GM12878 (cell line): ENCODE data around the gene IL37. TPM values are rescaled to one million over a fixed set of nuclear protein-coding genes. Genes with fewer than 3 reads are reported as not detected.

Experiments
- ATAC-seq: fragments of 200-7000 bp; cut with Tn5 transposase; 3 replicates; pipeline ENCODE4 v1.9.1; 2020; ENCODE audit warnings: mild to moderate bottlenecking, moderate library complexity
- BruUV-seq: library from RNA; stranded (reverse); fragments of 400-500 nt; replicated peaks from 2 replicates; lab custom pipeline; 2021; lab: Mats Ljungman, UMichigan
- CTCF ChIA-PET: fragments of 300-600 bp; sonication (Branson Sonifier 250); formaldehyde crosslinking; extraction: SDS; loops from one replicate; lab custom pipeline; 2021; ENCODE audit warnings: inconsistent platforms; lab: Yijun Ruan, JAX
- POLR2A ChIA-PET: fragments of 350-600 bp; formaldehyde crosslinking; extraction: SDS; loops from one replicate; lab custom pipeline; 2021; ENCODE audit warnings: inconsistent platforms; lab: Charles Lee
- RAD21 ChIA-PET: fragments of 300-600 bp; sonication (Branson Sonifier 250); formaldehyde crosslinking; loops from one replicate; lab custom pipeline; 2023; ENCODE audit warnings: antibody characterized with exemption; ENCODE audit not compliant: unreplicated experiment; lab: Charles Lee
- SMC1A ChIA-PET: fragments of 300-600 bp; sonication (Branson Sonifier 250); formaldehyde crosslinking; loops from one replicate; lab custom pipeline; 2023; ENCODE audit not compliant: unreplicated experiment, uncharacterized antibody; lab: Charles Lee
- DNase-seq: peaks from one replicate; pipeline ENCODE4 v3.0.0-alpha.2; 2011; ENCODE audit warnings: low read depth, low spot score
- FAIRE-seq: peaks from 3 replicates; lab custom pipeline; 2011; peaks lifted over from hg19 to GRCh38; lab: Jason Lieb, UNC
- H2AFZ ChIP-seq: 2 replicates; pipeline ENCODE4 v1.6.0; 2011; ENCODE audit warnings: low read depth, low read length, control low read depth; ENCODE audit not compliant: control insufficient read depth
- H3K27ac ChIP-seq: 2 replicates; pipeline ENCODE4 v1.5.1; 2011; ENCODE audit warnings: control low read depth; ENCODE audit not compliant: control insufficient read depth, insufficient read depth
- H3K27me3 ChIP-seq, 2 experiments: replicated peaks in 1 of 2; 2 replicates each; pipeline versions ENCODE4 v1.6.0 to v1.6.1; 2011; ENCODE audit warnings: low read length in 1 of 2; ENCODE audit not compliant: control insufficient read depth in 2 of 2, insufficient read depth in 2 of 2
- H3K36me3 ChIP-seq, 2 experiments: 2 replicates each; pipeline ENCODE4 v1.5.1; 2011; ENCODE audit warnings: low read length in 1 of 2; ENCODE audit not compliant: control insufficient read depth in 2 of 2, insufficient read depth in 2 of 2
- H3K4me1 ChIP-seq: 2 replicates; pipeline ENCODE4 v1.6.1; 2011; ENCODE audit warnings: mild to moderate bottlenecking, low read length, moderate library complexity, mixed read lengths; ENCODE audit not compliant: control insufficient read depth, insufficient read depth
- H3K4me2 ChIP-seq: 2 replicates; pipeline ENCODE4 v1.6.0; 2011; ENCODE audit warnings: control low read depth; ENCODE audit not compliant: control insufficient read depth, insufficient read depth
- H3K4me3 ChIP-seq: fragments of 200-600 bp; sonication (generic); 2 replicates; pipeline ENCODE4 v1.5.1; 2016
- H3K79me2 ChIP-seq: 2 replicates; pipeline ENCODE4 v1.6.0; 2011; ENCODE audit warnings: low read length; ENCODE audit not compliant: control insufficient read depth, insufficient read depth
- H3K9ac ChIP-seq: 2 replicates; pipeline ENCODE4 v1.8.0; 2011; ENCODE audit warnings: low read length, control low read depth, mixed read lengths; ENCODE audit not compliant: control insufficient read depth, insufficient read depth
- H3K9me3 ChIP-seq: replicated peaks from 3 replicates; pipeline ENCODE4 v1.5.1; 2011; ENCODE audit warnings: mild to moderate bottlenecking, low read length; ENCODE audit not compliant: control insufficient read depth, insufficient read depth
- H4K20me1 ChIP-seq: 2 replicates; pipeline ENCODE4 v1.6.0; 2011; ENCODE audit not compliant: control insufficient read depth, insufficient read depth
- ATF2 ChIP-seq: IDR thresholded peaks from 2 replicates; pipeline ENCODE4 v1.6.1; 2012; ENCODE audit warnings: low read length, inconsistent platforms
- MEF2B ChIP-seq: fragments of 450-650 bp; IDR thresholded peaks from 2 replicates; pipeline ENCODE4 v1.6.1; 2018; ENCODE audit warnings: mild to moderate bottlenecking, moderate library complexity; ENCODE audit not compliant: partially characterized antibody, poor library complexity, severe bottlenecking
- NFXL1 ChIP-seq: fragments of 450-650 bp; IDR thresholded peaks from 2 replicates; pipeline ENCODE4 v1.6.1; 2017; ENCODE audit warnings: antibody characterized with exemption, mild to moderate bottlenecking, borderline replicate concordance
- RBBP5 ChIP-seq: fragments of 200-600 bp; sonication (generic); conservative IDR thresholded peaks from 2 replicates; pipeline ENCODE4 v1.6.1; 2016
- SREBF1 ChIP-seq: IDR thresholded peaks from 2 replicates; pipeline ENCODE4 v1.6.1; 2012; ENCODE audit warnings: mild to moderate bottlenecking, low read length
- SUZ12 ChIP-seq: fragments of 200-600 bp; sonication (generic); IDR thresholded peaks from one replicate; pipeline ENCODE4 v1.6.1; 2018; ENCODE audit warnings: antibody characterized with exemption, mild to moderate bottlenecking; ENCODE audit not compliant: unreplicated experiment
- TBL1XR1 ChIP-seq: IDR thresholded peaks from 2 replicates; pipeline ENCODE4 v1.6.1; 2012; ENCODE audit warnings: low read depth, low read length, improper control_type of control experiment
- ZBTB33 ChIP-seq: fragments of 450-650 bp; IDR thresholded peaks from 2 replicates; pipeline ENCODE4 v1.6.1; 2017; ENCODE audit warnings: mild to moderate bottlenecking
- ZNF24 ChIP-seq: fragments of 450-650 bp; IDR thresholded peaks from 2 replicates; pipeline ENCODE4 v1.6.1; 2017; ENCODE audit warnings: antibody characterized with exemption, mild to moderate bottlenecking
- ZZZ3 ChIP-seq: IDR thresholded peaks from 2 replicates; pipeline ENCODE4 v1.6.1; 2011; ENCODE audit warnings: low read depth; ENCODE audit not compliant: control insufficient read depth, insufficient read length
- WGBS: methylation state at CpG from one replicate; pipeline ENCODE4 v1.1.6; 2016; ENCODE audit warnings: low lambda C conversion rate; ENCODE audit not compliant: insufficient replicate concordance, insufficient coverage; ENCODE audit errors: missing lambda C conversion rate; 5-methylcytosine and 5-hydroxymethylcytosine counted together
- in situ Hi-C: fragments of 300-500 bp; cut with MboI; formaldehyde crosslinking; loops from 9 replicates; pipeline ENCODE4 v1.14.3; 2018; ENCODE audit warnings: mixed read lengths
- intact Hi-C: fragments of 100-400 bp; cut with micrococcal nuclease; formaldehyde crosslinking; loops from one replicate; pipeline ENCODE4 v1.14.2; 2022; ENCODE audit not compliant: unreplicated experiment
- polyA plus RNA-seq, 11 experiments: library from polyadenylated mRNA; depleted of rRNA in 4 of 11; unstranded in 6 of 11; stranded (reverse) in 5 of 11; fragments of >200 nt; fragmentation: Nextera tagmentation in 4 of 11; fragmentation: Illumina TruSeq in 1 of 11; extraction: Ambion mirVana in 4 of 11; extraction: Trizol in 1 of 11; gene quantifications; 1 replicate in 1 of 11; 2 replicates in 10 of 11; pipeline versions ENCODE4 v1.2.1 to v1.2.3, GENCODE V29; 2011 to 2016; ENCODE audit warnings: inconsistent platforms in 2 of 11, missing spikeins in 2 of 11, low read depth in 1 of 11
- total RNA-seq, 4 experiments: library from RNA; depleted of rRNA in 3 of 4; stranded (reverse); fragments of >200 nt in 3 of 4; fragmentation: Illumina TruSeq in 1 of 4; extraction: Trizol in 1 of 4; gene quantifications; 2 replicates each; pipeline versions ENCODE4 v1.2.1 to v1.2.3, GENCODE V29; 2013 to 2021

IL37 gene
- total and polyA plus RNA-seq, 10 of the 15 experiments (the other 5 are each of a cell fraction or from before 2014, with no cell fraction given) = 0.41 to 0.54 TPM; not detected in 8

GRCh38 chr2:112885506-112885902, 25.5 kb upstream of the IL37 start:
- TF ChIP-seq ZNF24 (no peak), SUZ12 (no peak), RBBP5 (no peak), ZZZ3 (no peak), NFXL1 (no peak), MEF2B (no peak), TBL1XR1 (no peak), SREBF1 (no peak), ZBTB33 (no peak), ATF2 (no peak)
- Histone ChIP-seq H3K4me3 (no peak overlapping the region), H3K79me2 (no peaks in the 10 kb centered on the region), H2AFZ (peak overlapping the region; percentile 28; the same call in 1 of the 2 replicates), H3K27me3 (no peaks in the 10 kb centered on the region), H3K36me3 (no peaks in the 10 kb centered on the region), H3K4me1 (peaks cover 27% of the 10 kb centered on the region), H4K20me1 (no peaks in the 10 kb centered on the region), H3K9me3 (no peaks in the 10 kb centered on the region), H3K4me2 (peak overlapping the region; percentile 10; the same call in 1 of the 2 replicates), H3K27ac (no peak overlapping the region), H3K9ac (no peak overlapping the region)
- FAIRE-seq (no peak), DNase-seq (no peak), ATAC-seq (no peak)
- POLR2A ChIA-PET = interaction anchor here (1.1 to 1.9 kb wide), 8 partner anchors 8 to 144 kb away, joined by 3 to 15 read pairs (median 4); no protein-coding TSS in a partner anchor
- CTCF ChIA-PET = interaction anchor here (0.6 to 12.0 kb wide), 57 partner anchors 9 to 342 kb away, joined by 3 to 496 read pairs (median 6); partner anchors contain the start of genes IL1A and IL1B
- RAD21 ChIA-PET = interaction anchor here (0.7 to 11.8 kb wide), 36 partner anchors 9 to 285 kb away, joined by 3 to 281 read pairs (median 5); partner anchors contain the start of gene IL1B
- intact Hi-C loops (loop anchor here (1.0 to 2.0 kb wide), 3 partner anchors 55 to 285 kb away; no protein-coding TSS in a partner anchor), in situ Hi-C loops (no loop called here)
- 29% methylated on average over 4 of the region's 4 CpGs for WGBS
- BruUV-seq = no TSS peak
- SMC1A ChIA-PET = interaction anchor here (0.5 to 12.1 kb wide), 49 partner anchors 8 to 285 kb away, joined by 3 to 362 read pairs (median 6); partner anchors contain the start of gene CKAP2L
